GM19455 (cell line): ENCODE data around the gene TRIM47.

Experiments
- ATAC-seq: cut with Tn5 transposase; IDR thresholded peaks from one replicate; pipeline ENCODE4 v1.9.1; 2021; ENCODE audit not compliant: unreplicated experiment

The TRIM47 gene

GRCh38 chr17:75832652-75833400 lies 45.6 kb downstream of the TRIM47 start:
- no peak for ATAC-seq

- ATAC-seq, result no peak
Measured at GRCh38 chr17:75832164-75832651, 46.2 kb downstream of the TRIM47 start.

- ATAC-seq, result no peak
Measured at GRCh38 chr17:75831032-75831571, 47.3 kb downstream of the TRIM47 start.

GRCh38 chr17:75830164-75831031 lies 48.0 kb downstream of the TRIM47 start:
- ATAC-seq, result no peak

GRCh38 chr17:75829747-75830146 lies 48.6 kb downstream of the TRIM47 start:
- no peak for ATAC-seq

GRCh38 chr17:75828741-75829140 lies 49.6 kb downstream of the TRIM47 start:
- no peak for ATAC-seq

- ATAC-seq, result no peak
Measured at GRCh38 chr17:75828076-75828400, 50.3 kb downstream of the TRIM47 start.

- no peak for ATAC-seq
Measured at GRCh38 chr17:75827308-75828075, 50.9 kb downstream of the TRIM47 start.

- no peak for ATAC-seq
Measured at GRCh38 chr17:75826561-75827307, 51.6 kb downstream of the TRIM47 start.

GRCh38 chr17:75825748-75826370 lies 52.5 kb downstream of the TRIM47 start:
- ATAC-seq, result no peak

GRCh38 chr17:75825149-75825552 lies 53.2 kb downstream of the TRIM47 start:
- no peak for ATAC-seq

- ATAC-seq, result no peak
Measured at GRCh38 chr17:75824666-75825065, 53.7 kb downstream of the TRIM47 start.
